Measurements from ENCODE around the gene GSTT4. TPM values are rescaled to one million over a fixed set of nuclear protein-coding genes. Genes with fewer than 3 reads are reported as not detected.
"Not testable (repeated sequence)": the region's sequence is repeated elsewhere in the genome, so short reads cannot be mapped to it uniquely, and the experiment has no call there.

GSTT4 gene
- polyA plus RNA-seq, 1 of the 3 experiments (the other 2 are of a cell fraction): not detected

GRCh38 chr22:23952794-23953405 lies 52.4 kb downstream of the GSTT4 start:
- H3K79me2 ChIP-seq (ENCODE audit: insufficient read depth); H3K36me3 ChIP-seq (replicated peaks in 1 of 2; ENCODE audit: control insufficient read depth in 1 of 2, insufficient read depth in 2 of 2, low read length in 1 of 2); H3K4me3 ChIP-seq (ENCODE audit: low read depth in 2 of 2, low read length in 1 of 2); H4K20me1 ChIP-seq (ENCODE audit: insufficient read depth); DNase-seq; H3K9ac ChIP-seq; H3K4me2 ChIP-seq; H3K9me3 ChIP-seq; CTCF ChIA-PET; H3K27me3 ChIP-seq (ENCODE audit: insufficient read depth); H3K27ac ChIP-seq (ENCODE audit: low read depth in 2 of 2, low read length in 1 of 2); H3F3A ChIP-seq (replicated peaks; ENCODE audit: insufficient read depth); H2AFZ ChIP-seq (ENCODE audit: low read depth); H3K9me2 ChIP-seq; POLR2A ChIA-PET; H3K4me1 ChIP-seq (ENCODE audit: control insufficient read depth in 1 of 2, insufficient read depth in 2 of 2, low read depth in 1 of 2, low read length in 1 of 2): not testable (repeated sequence)
- 65% methylated on average over 11 of the region's 11 CpGs for WGBS (ENCODE audit: low lambda C conversion rate)

- H3K79me2 ChIP-seq (ENCODE audit: insufficient read depth); H3K4me3 ChIP-seq (ENCODE audit: low read depth in 2 of 2, low read length in 1 of 2); H4K20me1 ChIP-seq (ENCODE audit: insufficient read depth); H2AFZ ChIP-seq (ENCODE audit: low read depth); H3K9ac ChIP-seq; H3K27ac ChIP-seq (ENCODE audit: low read depth in 2 of 2, low read length in 1 of 2); H3K9me2 ChIP-seq; H3F3A ChIP-seq (replicated peaks; ENCODE audit: insufficient read depth); POLR2A ChIA-PET; H3K4me1 ChIP-seq (ENCODE audit: control insufficient read depth in 1 of 2, insufficient read depth in 2 of 2, low read depth in 1 of 2, low read length in 1 of 2); CTCF ChIA-PET; H3K27me3 ChIP-seq (ENCODE audit: insufficient read depth); H3K36me3 ChIP-seq (replicated peaks in 1 of 2; ENCODE audit: control insufficient read depth in 1 of 2, insufficient read depth in 2 of 2, low read length in 1 of 2); H3K9me3 ChIP-seq; DNase-seq; H3K4me2 ChIP-seq: not testable (repeated sequence)
- WGBS (ENCODE audit: low lambda C conversion rate): 88% methylated on average over 2 of the region's 2 CpGs
Measured at GRCh38 chr22:23951383-23951782, 53.9 kb downstream of the GSTT4 start.

- POLR2A ChIA-PET: not testable (repeated sequence)
Measured at GRCh38 chr22:23949764-23950163, 55.5 kb downstream of the GSTT4 start.

More at GRCh38 chr22:23949764-23950163, 55.5 kb downstream of the GSTT4 start:
- H3K9ac ChIP-seq; H3K9me3 ChIP-seq; H4K20me1 ChIP-seq (ENCODE audit: insufficient read depth); H3K4me1 ChIP-seq (ENCODE audit: control insufficient read depth in 1 of 2, insufficient read depth in 2 of 2, low read depth in 1 of 2, low read length in 1 of 2); H3K79me2 ChIP-seq (ENCODE audit: insufficient read depth); H3K27ac ChIP-seq (ENCODE audit: low read depth in 2 of 2, low read length in 1 of 2); H3K4me2 ChIP-seq; H3K36me3 ChIP-seq (replicated peaks in 1 of 2; ENCODE audit: control insufficient read depth in 1 of 2, insufficient read depth in 2 of 2, low read length in 1 of 2); H3F3A ChIP-seq (replicated peaks; ENCODE audit: insufficient read depth); H3K9me2 ChIP-seq; H3K27me3 ChIP-seq (ENCODE audit: insufficient read depth); DNase-seq; H3K4me3 ChIP-seq (ENCODE audit: low read depth in 2 of 2, low read length in 1 of 2); H2AFZ ChIP-seq (ENCODE audit: low read depth); CTCF ChIA-PET: not testable (repeated sequence)
- 82% methylated on average over 12 of the region's 18 CpGs for WGBS (ENCODE audit: low lambda C conversion rate)

Other genes starting within 250 kb of the GSTT4 start
- 1.6 and 2.5 TPM in 2 replicates for gene C22orf15, start 242.5 kb downstream of the GSTT4 start, polyA plus RNA-seq (2012; rRNA removed)
- 27.7 and 70.1 TPM in 2 replicates for gene CHCHD10, start 237.5 kb downstream of the GSTT4 start, polyA plus RNA-seq (2012; rRNA removed)
- 50.8 and 64.4 TPM in 2 replicates for gene MMP11, start 232.6 kb downstream of the GSTT4 start, polyA plus RNA-seq (2012; rRNA removed)
- gene SMARCB1, start 218.5 kb downstream of the GSTT4 start, polyA plus RNA-seq (2012; rRNA removed): 182 and 215 TPM in 2 replicates
- gene DERL3, start 166.4 kb downstream of the GSTT4 start, polyA plus RNA-seq (2012; rRNA removed): not detected in 2 replicates
- 21.8 and 27.1 TPM in 2 replicates for gene SLC2A11, start 147.6 kb downstream of the GSTT4 start, polyA plus RNA-seq (2012; rRNA removed)
- 496 and 565 TPM in 2 replicates for gene MIF, start 111.1 kb downstream of the GSTT4 start, polyA plus RNA-seq (2012; rRNA removed)
- gene GSTT2B, start 44.3 kb downstream of the GSTT4 start, polyA plus RNA-seq (2012; rRNA removed): 32.2 and 32.8 TPM in 2 replicates
- gene DDTL, start 38.6 kb downstream of the GSTT4 start, polyA plus RNA-seq (2012; rRNA removed): 1.6 and 2.0 TPM in 2 replicates
- 181 and 198 TPM in 2 replicates for gene DDT, start 31.0 kb downstream of the GSTT4 start, polyA plus RNA-seq (2012; rRNA removed)
- 3.7 and 6.3 TPM in 2 replicates for gene GSTT2, start 25.3 kb downstream of the GSTT4 start, polyA plus RNA-seq (2012; rRNA removed)
- 6.1 and 7.3 TPM in 2 replicates for gene CABIN1, start 5.9 kb upstream of the GSTT4 start, polyA plus RNA-seq (2012; rRNA removed)
- gene SUSD2, start 176.0 kb upstream of the GSTT4 start, polyA plus RNA-seq (2012; rRNA removed): 0.76 and 0.82 TPM in 2 replicates
- 3.3 and 4.6 TPM in 2 replicates for gene GGT5, start 239.6 kb upstream of the GSTT4 start, polyA plus RNA-seq (2012; rRNA removed)